HG03066 (cell line): Measurements from ENCODE around the gene ZNF688.
"Not testable (repeated sequence)": the region's sequence is repeated elsewhere in the genome, so short reads cannot be mapped to it uniquely, and the experiment has no call there.

ENCODE experiments used
- ATAC-seq: cut with Tn5 transposase; IDR thresholded peaks from one replicate; pipeline ENCODE4 v1.9.1; 2021; ENCODE audit warnings: low read depth; ENCODE audit not compliant: unreplicated experiment

ZNF688 gene

DNA sequence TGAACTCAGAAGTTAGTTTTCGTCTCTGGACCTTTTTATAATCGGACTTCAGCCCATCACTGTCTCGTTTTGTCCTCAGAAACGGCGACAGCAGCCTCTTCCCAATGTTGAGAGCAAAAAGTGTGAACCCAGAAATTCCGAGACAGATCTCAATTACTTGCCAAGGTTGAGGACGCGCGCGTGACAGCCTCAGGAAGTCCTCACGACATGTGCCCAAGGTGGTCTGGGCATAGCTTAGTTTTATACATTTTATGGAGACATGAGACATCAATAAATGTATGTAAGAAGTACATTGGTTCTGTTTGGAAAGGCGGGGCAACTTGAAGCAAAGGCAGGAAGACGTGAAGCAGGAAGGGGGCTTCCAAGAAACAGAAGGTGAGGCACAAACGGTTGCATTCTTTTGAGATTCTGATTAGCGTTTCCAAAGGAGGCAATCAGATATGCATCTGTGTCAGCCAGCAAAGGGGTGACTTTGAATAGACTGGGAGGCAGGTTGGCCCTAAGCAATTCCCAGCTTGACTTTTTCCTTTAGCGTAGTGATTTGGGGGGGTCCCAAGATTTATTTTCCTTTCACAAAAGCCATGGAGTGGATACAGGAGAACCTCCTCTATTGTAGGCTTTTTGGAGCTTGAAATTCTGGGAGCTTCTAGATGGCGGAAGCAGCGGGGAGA is 36.3 kb downstream of the ZNF688 start:
- ATAC-seq = no peak

DNA sequence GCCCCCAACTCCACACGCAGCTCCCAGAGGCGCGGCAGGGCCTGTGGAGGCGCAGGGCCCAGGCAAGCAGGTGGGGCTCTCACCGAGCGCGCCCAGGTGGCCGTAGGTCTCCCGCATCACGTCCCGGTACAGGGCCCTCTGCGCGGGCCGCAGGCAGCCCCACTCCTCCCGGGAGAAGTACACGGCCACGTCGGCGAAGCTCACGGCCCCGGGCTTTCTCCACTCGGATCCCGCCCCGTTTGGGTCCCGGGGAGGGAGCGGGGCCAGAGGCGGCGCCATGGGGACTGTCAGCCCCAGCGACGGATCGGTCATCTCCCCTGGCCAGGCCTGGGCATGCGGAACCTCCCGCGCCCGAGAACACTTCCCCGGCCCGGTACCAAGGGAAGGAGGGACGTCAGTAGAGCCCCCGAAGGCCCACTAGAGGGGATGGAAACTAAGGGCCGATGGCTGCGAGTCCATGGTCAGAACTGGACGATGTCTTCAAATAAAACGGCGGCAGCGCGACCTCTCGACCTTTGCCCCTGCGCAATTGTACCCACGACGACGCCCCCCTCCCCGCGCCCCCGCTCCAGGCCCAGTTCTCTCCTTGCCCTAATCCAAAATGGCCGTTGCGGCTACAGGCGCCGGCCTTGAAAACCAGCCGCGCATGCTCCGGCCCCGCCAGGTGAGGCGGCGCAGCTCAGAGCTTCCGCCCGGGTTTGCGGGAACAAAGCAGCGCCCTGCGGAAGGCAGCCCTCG is 37.0 kb downstream of the ZNF688 start, which contains the start of gene ZNF747:
TSS of gene ZNF747 (minus strand) at position 491 of the 738 bp plus-strand sequence. CDS start at position 312, 179 bp downstream.
- ATAC-seq = no peak

DNA sequence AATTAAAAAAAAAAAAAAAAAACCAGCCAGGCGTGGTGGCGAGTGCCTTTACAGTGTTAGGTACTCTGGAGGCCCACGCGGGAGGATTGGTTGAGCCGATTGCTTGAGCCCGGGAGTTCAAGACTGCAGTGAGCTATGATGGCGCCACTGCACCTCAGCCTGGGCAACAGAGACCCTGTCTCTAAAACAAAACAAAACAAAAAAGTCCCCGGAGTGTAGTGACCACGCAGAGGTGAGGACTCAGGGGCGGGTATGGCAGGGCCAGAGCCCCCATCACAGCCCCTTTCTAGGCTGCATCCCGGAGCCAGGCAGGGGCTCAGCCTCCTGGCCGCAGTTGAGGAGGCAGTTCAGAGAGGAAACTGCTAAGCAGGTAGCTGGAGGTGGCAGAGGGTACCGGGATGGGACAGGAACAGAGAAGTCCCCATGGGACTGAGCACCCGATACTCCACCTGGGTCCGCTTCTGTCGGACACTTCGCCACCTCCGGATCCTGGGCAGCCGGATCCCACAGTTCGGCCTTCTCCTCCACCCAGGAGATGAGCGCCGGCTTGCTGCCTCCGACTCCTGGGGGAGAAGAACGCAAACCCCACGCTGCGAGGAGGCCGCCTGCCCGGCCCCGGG is 37.7 kb downstream of the ZNF688 start:
- ATAC-seq = no peak

DNA sequence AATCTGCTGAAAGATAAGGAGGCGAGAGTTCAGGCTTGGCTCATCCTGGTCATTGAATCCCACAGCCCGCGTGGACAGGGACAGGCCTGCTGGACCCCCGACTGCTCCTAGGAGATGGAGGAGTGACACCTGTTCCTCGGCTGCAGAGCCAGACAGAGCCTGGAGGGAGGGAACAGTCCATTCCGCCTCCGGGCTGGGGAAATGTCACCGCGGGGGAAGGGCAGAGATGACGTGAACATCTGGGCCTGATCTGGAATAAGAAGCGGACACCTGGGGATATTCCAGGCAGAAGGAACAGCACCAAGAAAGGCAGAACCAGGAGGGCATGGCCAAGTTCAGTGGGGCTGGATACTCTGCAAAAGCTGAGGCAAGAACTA is 38.4 kb downstream of the ZNF688 start:
- ATAC-seq = no peak

DNA sequence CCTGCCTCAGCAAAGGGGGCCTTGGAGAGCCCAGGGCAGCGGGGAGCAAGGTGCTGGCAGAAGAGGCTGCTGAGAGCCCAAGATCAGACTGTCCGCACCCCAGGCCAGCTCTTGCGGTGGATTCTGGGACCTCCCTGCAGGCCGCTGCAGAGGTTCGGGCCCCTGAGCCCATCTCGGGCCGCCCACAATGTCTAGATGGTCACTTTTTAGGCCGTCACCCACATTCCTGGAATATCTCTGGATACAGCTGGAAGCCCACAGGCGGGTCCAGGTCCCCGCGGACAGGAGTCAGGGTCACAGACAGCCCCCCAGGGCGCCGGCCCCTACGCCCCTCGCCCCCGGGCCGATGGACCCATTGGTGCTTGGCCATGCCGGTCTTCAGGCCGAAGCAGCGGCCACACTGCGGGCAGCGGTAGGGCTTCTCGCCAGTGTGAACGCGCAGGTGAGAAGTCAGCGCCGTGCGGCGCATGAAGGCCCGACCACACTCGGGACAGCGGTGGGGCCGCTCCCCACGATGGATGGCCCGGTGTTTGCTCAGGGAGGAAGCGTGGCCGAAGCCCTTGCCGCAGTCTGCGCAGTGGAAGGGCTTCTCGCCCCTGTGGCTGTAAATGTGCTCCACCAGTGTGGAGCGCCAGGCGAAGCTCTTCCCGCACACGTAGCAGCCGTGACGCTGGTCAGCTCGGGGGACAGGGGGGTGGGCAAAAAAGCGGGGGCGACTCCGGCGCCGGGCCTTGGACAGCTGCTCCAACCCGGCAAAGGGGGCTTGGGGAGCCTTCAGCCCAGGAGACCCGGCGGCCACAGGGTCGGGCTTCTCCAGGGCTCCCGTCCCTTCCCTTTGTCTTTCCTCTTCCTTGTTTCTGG is 39.0 kb downstream of the ZNF688 start:
- ATAC-seq = no peak

DNA sequence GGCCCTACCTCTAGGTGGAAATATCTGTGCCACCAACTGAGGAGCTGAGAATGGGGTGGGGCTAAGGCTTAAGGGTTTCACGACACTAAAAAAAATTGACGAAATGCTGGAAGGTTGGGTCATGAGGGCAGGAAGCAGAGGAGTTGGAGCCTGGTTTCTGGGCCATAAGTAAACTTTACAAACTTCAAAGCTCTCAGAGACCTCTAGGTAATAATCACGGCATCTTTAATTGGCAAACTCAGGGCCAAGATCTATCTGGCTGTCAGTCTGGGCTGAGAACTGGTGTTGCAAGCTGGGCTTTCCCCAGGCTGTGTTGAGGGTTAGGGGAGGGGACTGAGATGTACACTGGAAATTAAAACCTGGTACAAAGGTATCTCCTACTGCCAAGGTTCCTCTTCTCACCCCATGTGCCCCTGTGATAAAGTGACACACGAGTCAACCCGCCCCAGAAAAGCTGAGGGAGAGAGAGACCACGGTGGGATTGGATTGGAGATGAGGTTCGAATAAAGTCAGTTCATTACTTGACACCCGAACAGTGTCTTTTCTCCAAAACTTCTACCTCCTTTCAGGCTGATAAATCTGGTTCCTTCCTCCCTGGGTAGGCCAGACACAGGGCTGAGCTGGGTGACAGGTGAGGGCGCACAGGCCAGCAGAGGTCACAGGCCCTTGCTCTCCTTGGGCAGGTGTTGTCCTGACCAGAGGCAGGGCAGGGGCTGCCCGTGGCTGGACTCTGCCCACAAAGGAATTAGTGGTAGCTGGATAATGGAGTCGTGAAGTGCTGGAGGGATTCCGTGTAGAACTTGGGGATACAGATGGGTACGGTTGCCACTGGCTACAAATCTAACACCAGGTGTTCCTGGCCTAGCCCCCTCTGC is 41.1 kb downstream of the ZNF688 start:
- no peak for ATAC-seq

DNA sequence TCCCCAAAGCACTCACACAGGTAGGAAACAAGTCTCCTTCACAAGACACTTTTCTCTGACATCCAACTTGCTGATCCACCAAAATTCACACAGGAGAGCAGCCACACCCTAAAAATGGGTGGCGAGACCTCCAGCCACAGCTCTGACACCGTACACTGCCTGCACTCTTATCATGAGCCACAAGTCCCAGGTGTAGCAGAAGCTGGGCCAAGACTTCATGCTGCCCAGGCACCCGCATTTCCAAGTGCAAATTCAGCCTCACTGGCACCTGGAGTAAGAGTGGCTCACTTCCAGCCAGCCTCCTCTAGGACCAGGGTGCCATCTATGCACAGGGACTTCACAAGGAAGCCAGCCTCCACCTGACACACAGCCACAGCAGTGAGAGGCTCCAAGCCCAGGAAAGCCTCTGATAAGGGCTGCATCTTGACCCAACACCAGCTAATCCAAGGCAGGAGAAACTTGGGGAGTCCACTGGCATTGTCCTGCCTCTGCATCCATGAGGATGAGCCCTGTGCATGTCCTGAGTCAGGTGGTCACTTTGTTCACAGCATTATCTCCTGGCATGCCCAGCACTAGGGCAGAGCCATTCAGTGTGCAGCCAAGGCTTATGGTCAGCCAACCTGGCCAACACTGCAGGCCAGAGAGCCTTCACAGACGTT is 42.6 kb downstream of the ZNF688 start:
- no peak for ATAC-seq

DNA sequence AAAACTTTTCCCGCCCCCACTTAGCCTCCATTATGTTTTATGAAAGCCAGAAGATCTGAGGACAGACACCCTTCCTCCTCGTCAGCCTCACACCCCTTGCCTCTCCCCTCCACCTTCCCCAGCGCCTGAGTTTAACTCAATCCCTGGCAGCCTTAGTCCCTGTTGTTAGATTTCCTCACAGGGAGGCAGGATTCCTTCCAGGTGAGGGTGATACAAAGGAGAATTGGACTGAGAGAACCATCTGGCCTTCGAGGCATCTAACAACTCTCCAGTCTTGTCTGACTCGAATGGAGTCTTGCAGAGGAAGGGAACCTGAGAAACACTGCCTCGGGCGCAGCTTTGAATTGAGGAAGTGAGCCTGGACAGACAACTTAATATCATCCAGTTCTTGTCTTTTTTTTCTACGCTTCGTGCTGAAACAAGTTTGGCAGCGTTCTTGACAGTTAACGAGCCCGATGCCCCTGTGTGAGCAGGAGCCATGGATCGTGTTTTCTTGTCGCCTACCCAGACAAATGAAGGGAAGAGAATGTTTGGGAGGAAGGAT is 43.8 kb downstream of the ZNF688 start:
- no peak for ATAC-seq

DNA sequence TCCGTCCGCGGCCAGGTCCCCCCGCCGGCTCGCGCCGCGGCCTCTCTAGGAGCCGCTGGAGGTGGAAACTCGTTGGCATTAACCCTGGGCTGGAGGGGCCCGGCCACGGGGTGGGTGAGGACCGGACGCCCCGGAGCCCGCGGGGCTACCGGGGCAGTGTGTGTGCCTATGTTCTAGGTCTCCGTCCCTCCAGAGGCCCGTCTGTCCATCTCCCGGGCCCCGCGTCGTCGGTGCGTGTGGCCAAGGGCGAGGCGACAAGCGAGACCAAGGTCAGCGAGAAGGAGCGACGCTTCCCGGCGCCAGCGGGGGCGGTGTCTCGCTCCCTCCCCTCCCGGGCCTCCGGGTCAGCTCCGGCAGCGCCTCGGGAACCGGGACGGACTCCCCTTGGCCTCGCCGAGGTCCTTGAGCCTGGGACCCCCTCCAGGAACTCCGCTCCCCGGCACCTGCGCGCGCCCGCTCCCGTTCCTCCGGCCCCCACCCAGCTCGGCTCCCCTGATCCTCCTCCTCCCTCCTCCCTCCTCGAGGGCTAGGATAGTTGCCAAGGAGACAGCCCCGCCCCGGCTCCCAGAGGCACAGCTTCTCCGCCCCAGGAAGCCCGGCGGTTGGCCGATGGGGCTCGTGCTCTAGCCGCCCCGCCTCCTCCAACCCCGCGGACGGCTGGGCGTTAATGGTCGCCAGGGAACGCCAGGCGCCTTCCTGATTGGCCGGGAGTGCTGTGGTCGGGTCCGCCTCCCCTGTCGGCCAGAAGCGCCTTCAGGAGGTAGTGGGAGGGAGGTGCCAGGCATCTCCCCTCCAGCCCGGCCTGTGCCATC is 44.5 kb downstream of the ZNF688 start:
- peak; percentile 81 for ATAC-seq

DNA sequence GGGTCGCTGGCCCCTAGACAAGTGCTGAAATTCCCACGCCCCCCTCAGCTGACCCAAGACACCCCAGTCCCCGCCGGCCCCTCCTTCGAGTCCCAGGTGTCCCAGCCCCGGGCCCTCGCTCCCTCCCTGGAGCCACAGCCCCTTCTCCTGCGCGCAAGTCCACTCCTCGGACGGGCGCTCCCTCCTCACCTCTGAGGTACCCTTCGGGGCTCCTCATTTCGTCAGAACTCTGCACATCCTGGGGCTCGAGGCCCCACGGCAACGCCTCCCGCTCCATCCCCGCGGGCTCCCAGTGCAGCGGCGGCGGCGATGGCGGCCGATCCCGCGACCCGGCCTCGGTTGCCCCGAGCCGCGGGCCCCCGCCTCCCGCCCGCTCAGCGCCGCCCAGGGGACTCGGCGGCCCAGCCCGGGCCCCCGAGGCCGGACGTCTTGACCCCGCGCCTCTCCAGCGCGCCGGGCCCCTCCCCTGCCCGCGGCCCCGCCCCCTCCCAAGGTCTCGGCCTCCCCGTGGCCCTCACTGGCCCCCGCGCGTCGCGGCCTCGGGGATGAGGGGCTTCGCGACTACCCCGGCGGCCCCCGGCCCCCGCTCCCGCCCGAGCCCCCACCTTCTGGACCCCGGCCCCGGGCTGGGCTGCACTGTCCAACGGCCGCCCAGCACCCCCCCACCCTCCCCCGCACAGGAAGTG is 45.2 kb downstream of the ZNF688 start, which contains the start of gene ZNF768:
TSS of gene ZNF768 (minus strand) at position 430 of the 686 bp plus-strand sequence. CDS start at position 277, 153 bp downstream.
- peak; percentile 19 for ATAC-seq

DNA sequence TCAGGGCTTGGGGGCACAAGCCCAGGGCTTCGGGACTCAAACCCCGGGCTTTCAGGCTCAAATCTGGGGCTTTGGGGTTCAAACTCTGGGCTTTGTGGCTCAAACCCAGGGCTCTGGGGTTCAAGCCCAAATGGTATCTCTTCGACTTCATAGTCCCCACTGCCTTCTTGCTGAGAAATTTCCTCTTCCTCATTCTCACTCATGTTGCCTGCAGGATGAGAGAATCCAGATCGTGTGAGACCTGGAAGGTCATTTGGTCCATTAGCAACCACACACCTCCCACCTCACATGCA is 45.7 kb downstream of the ZNF688 start:
- no peak for ATAC-seq

DNA sequence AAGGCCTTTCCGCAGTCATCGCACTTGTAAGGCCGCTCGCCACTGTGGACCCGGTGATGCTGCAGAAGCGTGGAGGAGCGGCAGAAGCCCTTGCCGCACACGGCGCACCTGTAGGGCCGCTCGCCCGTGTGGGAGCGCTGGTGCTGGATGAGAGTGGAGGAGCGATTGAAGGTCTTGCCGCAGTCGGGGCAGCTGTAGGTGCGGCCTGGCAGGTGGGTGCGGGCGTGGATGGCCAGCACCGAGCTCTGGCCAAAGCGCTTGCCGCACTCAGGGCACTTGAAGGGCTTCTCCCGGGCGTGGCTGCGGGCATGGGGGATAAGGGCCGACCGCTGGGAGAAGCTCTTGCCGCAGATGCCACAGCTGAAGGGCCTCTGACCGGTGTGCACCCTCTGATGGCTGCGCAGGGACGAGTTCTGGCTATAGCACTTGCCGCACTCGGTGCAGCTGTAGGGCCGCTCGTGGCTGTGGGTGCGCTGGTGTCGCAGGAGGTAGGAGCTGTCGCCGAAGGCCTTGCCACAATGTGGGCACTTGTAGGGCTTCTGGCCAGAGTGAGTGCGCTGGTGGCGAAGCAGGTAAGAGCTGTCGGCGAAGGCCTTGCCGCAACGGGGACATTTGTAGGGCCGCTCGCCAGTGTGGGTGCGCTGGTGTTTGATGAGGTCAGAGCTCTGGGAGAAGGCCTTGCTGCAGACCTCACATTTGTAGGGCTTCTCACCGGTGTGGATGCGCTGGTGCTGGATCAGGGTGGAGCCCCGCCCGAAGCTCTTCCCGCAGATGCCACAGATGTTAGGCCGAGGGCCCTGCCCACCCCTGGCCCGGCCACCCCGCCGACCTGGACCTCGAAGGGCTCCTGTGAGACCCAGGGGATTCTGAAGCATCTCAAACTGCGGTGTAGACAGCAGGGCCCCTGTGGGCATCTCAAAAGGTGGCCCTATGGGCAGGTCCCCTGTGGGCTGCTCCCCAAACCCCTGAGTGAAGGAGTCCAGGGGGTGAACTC is 46.6 kb downstream of the ZNF688 start:
- no peak for ATAC-seq

DNA sequence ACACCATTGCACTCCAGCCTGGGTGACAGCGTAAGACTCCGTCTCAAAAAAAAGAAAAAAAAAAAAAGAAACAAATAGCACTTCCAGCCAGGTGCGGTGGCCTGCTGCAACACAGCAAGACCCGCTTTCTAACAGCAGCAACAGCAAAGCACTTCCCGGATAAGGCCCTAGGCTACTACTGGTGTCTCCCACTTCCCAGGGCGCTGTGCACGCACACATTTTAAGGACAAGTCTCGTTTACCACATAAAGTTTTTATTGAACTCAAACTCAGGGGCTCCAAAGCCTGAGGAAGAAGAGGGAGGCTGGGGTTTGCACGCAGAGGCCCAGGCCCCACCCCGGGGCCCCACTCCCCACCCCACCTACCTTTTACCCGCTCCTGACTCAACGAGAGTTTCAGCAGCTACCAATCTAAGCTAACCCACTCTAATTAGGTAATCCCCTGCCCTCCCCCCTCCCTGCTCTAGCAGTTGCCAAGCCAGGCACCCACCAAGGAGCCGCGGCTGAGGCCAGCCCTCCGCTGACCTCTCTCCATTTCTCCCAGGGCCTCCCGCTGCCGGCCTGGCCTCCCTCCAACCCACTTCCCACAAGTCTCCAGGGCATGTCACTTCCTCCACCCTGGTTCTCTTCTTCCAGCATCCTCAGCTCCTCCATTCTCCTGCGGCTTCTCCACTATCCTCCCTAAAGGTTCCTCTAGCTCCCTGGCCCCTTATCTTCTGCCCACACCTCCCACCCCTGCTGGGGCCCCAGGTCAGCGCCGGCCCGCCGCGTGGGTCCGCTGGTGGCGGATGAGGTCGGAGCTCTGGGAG is 47.5 kb downstream of the ZNF688 start:
- ATAC-seq = no peak

DNA sequence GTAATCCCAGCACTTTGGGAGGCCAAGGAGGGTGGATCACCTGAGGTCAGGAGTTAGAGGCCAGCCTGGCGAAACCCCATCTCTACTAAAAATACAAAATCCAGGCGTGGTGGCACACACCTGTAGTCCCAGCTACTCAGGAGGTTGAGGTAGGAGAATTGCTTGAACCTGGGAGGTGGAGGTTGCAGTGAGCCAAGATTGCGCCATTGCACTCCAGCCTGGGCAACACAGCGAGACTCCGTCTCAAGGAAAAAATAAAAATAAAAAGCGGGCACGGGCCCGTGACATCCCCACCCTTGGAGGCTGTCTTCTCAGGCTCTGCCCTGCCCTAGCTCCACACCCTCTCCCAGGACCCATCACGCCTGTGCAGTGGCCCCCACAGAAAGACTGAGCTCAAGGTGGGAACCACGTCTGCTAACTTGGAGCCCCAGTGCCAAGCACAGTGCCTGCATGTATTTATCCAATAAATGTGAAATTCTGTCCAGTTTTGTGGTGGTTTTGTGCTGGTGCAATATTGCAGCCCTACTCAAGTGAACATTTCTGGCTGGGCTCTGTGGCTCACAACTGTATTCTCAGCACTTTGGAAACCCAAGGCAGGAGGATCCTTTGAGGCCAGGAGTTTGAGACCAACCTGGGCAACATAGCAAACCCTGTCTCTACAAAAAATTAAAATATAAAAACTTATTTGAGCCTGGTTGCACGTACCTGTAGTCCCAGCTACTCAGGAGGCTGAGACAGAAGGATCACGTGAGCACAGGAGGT is 48.6 kb downstream of the ZNF688 start:
- ATAC-seq = not testable (repeated sequence)
